HUDEP-2 (cell line): ENCODE results near the gene EPAS1.

Experiments used
- DNase-seq, 76 experiments: peaks; one replicate each; lab custom pipeline; 2025; ENCODE audit not compliant: unreplicated experiment in 76 of 76; lab: John Stamatoyannopoulos, UW

EPAS1 gene

GRCh38 chr2:46428911-46429436 is 131.8 kb downstream of the EPAS1 start:
- no peak for DNase-seq

- no peak for DNase-seq
These were observed 133.2 kb downstream of the EPAS1 start for GRCh38 chr2:46430413-46430812.

GRCh38 chr2:46430992-46431391 is 133.8 kb downstream of the EPAS1 start:
- no peak for DNase-seq

- DNase-seq, result no peak
These were observed 134.5 kb downstream of the EPAS1 start for GRCh38 chr2:46431481-46432235.

GRCh38 chr2:46434851-46435273 is 137.7 kb downstream of the EPAS1 start:
- DNase-seq, result no peak

GRCh38 chr2:46435353-46435752 is 138.1 kb downstream of the EPAS1 start:
- no peak for DNase-seq

GRCh38 chr2:46435796-46436360 is 138.7 kb downstream of the EPAS1 start:
- DNase-seq, result no peak
